Inflammatory macrophage treated with lipopolysaccharide for 4 hours (primary cell): ENCODE measurements around the gene PHACTR1.
"Not testable (repeated sequence)": the region's sequence is repeated elsewhere in the genome, so short reads cannot be mapped to it uniquely, and the experiment has no call there.

Source experiments
- DNase-seq: peaks from one replicate; pipeline ENCODE4 v3.0.0-alpha.2; 2020

PHACTR1 gene

DNA sequence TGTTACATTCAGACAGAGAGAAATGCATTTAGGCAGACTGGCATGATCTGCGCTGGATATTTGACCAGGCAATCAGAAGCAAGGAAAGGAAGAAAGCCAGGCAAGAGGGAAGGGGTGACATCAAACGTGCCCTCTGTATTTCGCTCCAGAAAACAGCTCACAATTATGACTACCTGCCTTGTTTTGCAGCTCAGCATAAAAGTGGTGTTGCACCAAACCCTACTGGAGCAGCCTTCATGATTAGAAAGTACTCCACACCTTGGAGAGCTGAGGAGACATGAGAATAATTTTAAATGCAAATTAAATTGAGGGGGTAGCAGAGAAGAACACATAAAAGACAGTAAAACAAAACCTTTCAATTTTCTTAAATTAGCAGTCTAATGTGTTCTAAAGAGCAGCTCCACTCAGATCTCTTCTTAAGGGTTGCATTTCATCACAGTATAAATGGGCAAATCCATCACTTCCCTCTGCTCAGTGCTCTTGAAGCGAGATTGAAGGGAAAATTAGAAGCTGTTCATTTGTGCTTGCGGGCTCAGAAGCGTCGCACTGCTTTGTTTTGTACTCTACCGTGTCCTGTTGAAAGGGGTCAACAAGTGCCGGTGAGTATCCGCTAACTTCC lies at the start of gene PHACTR1:
PHACTR1 (plus strand) TSS at position 470 of the 619 bp plus-strand sequence.
- no peak for DNase-seq

- DNase-seq = no peak
Measured at GRCh38 chr6:12666886-12667285, 49.7 kb upstream of the PHACTR1 start.

- no peak for DNase-seq
Measured at GRCh38 chr6:12675931-12676330, 40.6 kb upstream of the PHACTR1 start.

DNA sequence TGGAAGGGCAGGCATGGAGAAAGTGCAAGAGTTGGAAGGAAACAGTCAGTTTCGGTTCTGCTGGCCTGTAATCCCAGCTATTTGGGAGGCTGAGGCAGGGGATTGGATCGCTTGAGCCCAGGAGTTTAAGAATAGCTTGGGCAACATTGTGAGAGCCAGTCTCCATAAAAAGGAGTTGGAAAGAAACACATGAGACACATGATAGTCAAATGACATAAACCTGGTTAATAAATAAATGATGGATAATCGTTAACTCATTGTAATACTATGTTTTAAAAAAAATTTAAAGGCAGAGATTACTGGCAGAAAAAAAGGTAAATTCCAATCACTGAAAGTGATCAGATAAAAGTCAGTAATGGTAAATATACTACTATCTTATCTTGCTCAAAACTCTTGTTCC lies 37.2 kb upstream of the PHACTR1 start:
- no peak for DNase-seq

DNA sequence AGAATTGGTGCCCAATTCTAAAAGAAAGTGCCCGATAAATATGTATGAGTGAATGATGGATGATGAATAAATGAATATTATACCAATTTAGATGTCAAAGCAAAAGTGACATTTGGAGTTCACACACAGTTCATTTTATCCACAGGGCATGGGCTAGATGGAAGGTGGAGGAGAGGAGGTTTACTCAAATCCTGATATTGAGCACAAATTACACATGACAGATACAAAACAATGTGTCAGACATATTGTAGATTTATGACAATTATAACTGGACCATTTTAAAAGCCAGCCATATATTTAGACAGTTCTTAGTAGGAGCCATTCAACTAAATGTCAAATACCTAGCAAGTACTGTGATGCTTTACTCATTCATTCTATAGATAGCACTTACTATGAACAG lies 23.4 kb upstream of the PHACTR1 start:
- no peak for DNase-seq

DNA sequence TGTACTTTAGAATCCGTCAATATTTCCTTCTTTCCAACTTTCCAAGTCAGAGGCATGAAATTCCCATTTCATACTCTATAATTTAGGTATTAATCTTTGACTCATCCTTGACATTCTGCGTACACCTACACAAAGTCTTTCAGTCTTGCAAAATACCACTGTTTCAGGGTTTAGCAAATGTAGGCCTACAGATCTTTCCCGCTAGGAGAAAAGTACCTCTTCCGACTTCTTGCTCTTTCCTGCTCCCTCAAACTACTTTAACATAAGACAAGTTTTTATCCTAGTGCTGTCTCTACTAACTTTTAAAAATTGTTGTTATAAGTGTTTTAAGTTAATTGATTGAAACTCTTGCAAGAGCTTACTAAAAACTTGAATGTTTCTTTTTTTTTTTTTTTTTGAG lies 18.3 kb upstream of the PHACTR1 start:
- DNase-seq = no peak

DNA sequence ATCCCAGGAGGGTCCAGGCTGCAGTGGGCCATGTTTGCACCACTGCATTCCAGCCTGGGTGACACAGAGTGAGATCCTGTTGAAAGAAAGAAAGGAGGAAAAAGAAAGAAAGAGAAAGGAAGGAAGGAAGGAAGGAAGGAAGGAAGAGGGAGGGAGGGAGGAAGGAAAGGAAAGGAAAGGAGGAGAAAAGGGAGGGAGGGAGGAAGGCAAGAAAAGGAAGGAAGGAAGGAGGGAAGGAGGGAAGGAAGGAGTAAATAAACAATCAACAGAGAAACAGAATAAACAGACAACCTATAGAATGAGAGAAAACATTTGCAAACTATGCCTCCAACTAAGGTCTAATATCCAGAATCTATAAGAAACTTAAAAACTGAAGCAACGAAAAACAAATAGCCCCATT lies 11.6 kb upstream of the PHACTR1 start:
- no peak for DNase-seq

DNA sequence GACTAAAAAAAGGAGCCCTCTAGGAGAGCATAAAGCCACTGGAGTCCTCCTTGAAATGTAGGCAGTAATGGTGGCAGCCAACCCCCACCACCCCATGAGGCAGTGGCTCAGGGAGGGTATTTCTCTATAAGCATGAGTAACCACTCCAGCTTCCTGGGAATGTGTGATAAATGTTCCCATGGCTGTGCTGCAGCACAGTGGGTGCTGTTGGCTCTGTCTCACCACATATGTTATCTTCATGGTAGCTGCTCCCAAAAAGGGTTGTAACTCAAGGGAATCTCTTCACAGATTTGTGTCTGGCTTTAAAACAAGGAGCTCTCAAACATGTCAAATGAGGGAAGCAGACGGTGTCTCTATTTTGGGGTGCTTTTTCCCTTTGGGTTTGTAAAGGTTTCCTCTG lies 7.5 kb upstream of the PHACTR1 start:
- no peak for DNase-seq

- no peak for DNase-seq
Measured at GRCh38 chr6:12709556-12710232, 6.9 kb upstream of the PHACTR1 start.

DNA sequence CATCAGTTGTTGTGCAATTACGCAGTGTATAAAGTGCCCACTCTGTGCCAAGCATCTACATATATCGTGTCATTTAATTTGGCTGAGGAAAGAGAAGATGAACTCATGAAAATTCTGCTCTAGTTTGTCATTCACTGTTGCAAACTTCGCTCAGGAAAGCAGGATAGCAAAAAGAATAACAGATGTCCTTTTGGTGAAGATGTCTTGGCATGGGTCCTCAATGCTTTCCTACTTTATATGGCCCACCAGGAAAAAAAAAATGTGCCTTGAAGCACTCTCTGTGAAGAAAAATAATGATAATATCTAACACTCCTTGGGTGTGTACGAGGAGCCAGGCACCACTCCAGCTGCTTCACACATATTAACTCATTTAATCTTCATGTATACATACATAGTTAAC lies 5.6 kb upstream of the PHACTR1 start:
- DNase-seq = no peak

DNA sequence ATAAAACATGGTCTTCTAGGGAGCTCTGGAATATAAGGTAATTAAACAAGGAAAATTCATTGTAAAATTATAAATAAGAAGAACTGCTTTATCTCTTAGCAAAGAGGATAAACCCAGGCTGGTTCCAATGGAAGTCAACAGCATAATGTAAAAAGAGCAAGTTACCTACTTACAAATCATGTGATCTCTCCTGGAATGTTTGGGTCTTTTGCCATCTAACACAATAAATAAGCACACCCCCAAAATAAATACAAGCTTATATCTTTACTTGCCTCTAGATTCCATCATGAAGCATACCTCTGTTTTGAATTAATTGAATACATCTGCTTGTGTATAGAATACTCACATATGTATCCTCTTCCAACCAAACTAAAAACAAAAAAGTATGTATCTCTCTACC lies 2.5 kb upstream of the PHACTR1 start:
- DNase-seq = no peak

GRCh38 chr6:12715437-12715836 lies 1.1 kb upstream of the PHACTR1 start:
- no peak for DNase-seq

DNA sequence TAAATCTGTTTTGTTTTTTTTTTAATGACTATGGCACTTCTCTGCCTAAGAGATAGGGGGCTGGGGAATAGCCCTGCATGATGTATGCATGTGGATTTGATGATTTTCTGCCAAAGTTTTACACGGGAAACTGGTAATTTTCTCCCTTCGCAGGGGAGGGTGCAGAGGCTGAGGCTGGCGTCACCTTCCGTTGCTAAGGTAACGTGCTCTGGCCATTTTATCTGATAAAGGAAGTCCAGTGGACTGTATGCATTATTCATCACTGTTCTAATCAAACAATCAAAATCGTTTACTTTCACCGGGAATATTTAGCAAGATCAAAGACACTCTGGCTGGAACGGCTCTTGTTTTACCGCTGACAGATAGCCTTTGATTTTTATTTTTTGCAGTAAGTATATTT lies 789 bp downstream of the PHACTR1 start:
- DNase-seq = no peak

DNA sequence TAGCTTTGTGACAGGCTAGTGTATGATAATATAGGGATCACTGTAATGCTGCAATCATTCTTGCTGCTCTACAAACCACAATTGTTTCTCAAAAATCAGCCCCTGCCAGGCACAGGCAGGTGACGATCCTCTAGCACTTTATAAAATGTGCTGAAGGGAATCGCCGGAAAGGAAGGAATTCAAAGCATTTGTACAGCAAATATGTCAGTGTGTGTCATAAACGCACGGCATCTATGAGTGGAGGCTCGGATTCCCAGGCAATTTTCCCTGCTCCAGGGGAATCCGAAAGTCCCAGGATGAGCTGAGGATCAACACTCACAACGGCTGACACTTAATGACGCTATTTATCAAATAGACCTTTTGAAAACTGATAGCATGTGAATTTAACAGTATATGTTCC lies 1.4 kb downstream of the PHACTR1 start:
- DNase-seq = no peak

DNA sequence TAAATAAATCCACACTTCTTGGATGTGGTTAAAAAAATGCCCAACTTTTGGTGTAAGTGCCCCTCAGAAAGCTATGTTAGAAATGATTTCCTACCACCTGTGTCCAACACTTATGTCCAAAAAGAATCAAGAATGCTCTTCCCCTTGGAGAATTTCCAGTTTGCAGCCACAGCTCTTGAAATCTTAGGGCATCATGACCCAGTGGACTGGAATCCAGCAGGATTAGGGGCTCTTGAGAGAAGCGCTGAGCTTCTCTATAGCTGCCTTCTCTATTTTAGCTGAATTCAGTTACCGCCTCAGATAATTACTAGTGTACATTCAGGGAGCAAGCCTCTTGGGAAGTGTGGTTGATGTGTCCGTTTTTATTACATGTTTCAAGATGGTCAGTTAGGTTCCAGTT lies 2.5 kb downstream of the PHACTR1 start:
- no peak for DNase-seq

- DNase-seq = no peak
Measured at GRCh38 chr6:12720310-12720709, 3.7 kb downstream of the PHACTR1 start.

- DNase-seq = no peak
Measured at GRCh38 chr6:12725263-12725662, 8.7 kb downstream of the PHACTR1 start.

GRCh38 chr6:12729467-12729866 lies 12.9 kb downstream of the PHACTR1 start:
- no peak for DNase-seq

DNA sequence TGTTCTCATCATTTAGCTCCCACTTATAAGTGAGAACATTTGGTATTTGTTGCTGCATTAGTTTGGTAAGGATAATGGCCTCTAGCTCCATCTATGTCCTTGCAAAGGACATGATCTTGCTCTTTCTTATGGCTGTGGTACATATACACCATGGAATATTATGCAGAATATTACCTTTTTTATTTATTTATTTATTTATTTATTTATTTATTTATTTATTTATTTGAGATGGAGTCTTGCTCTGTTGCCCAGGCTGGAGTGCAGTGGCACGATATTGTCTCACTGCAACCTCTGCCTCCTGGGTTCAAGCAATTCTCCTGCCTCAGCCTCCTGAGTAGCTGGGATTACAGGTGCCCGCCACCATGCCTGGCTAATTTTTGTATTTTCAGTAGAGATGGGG lies 14.2 kb downstream of the PHACTR1 start:
- DNase-seq = not testable (repeated sequence)

GRCh38 chr6:12733876-12734275 lies 17.3 kb downstream of the PHACTR1 start:
- no peak for DNase-seq

DNA sequence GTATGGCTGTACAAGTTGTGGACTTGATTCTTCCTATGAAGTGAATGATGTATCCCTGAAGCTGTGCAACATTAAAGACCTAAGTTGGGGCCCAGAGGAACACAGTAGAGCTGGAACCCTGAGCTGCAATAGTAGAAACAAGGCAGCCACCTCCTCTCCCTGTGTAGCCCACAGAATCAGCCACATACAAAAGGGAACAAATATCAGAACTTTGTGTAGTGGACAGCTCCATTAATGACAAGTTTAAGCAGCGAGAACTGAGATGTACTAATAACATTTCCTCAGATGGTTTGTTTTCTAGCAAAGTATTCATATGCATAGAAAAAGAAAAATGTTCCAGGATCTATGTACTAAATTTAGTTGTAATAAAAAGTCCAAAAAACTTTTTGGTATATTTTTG lies 19.2 kb downstream of the PHACTR1 start:
- DNase-seq = no peak

DNA sequence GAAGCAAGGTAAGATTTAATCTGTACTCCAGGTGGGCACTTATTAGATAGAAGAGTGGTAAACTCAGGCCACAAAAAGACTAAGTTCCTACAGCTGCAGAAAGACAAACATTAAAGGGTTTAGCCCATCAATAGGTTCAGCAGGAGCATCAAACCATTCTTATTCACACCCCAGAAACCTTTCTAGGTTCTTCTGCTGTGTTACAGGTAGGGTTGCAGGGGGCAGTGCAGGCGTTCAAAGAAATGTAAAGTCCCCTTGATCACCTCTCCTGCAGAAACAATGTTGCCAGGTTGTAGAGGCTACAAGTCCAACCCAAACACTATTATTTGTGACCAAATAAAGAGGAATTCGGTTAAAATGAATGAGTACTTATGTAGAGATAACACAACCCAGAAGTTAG lies 31.8 kb downstream of the PHACTR1 start:
- no peak for DNase-seq

DNA sequence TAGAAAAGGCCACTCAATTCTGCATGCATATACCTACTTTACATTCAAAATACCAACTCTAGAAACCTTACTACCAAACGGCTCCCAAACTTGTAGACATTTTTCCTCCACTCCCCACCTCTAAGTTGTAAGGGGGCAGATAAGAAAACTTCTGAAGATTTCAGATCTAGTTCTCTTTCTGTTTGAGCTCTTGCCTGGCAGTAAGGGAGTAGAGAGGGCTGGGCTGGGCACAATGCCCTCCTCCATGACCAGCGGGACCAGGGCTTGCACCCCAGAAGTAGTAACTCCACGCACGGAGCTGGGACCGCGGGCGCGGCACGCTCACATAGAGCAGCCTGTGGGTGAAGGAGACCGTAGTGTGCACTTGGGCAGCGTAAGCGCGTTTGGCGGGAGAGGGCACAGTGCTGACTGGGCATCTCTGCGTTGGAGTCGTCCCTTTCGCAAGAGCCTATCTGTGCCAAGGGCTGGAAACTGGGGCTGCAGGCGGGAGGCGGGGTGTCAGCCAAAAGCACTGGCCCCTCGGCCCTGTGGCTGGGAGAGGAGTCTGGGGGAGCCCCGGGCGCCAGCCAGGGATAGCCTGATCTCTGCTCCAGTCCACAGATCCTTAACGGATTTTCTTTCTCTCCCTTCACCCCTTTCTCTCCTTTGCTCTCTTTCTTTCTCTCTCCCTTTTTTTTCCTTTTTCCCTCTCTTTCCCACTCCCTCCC lies 32.4 kb downstream of the PHACTR1 start:
- DNase-seq = no peak
